HS-27A (cell line): Measurements from ENCODE around the gene DNMT3A.

ENCODE experiments used
- DNase-seq: peaks from one replicate; pipeline ENCODE4 v3.0.0-alpha.2; 2012; ENCODE audit warnings: low read depth, missing footprints

The DNMT3A gene

GRCh38 chr2:25372405-25373268, 30.9 kb upstream of the DNMT3A start:
- no peak for DNase-seq

DNA sequence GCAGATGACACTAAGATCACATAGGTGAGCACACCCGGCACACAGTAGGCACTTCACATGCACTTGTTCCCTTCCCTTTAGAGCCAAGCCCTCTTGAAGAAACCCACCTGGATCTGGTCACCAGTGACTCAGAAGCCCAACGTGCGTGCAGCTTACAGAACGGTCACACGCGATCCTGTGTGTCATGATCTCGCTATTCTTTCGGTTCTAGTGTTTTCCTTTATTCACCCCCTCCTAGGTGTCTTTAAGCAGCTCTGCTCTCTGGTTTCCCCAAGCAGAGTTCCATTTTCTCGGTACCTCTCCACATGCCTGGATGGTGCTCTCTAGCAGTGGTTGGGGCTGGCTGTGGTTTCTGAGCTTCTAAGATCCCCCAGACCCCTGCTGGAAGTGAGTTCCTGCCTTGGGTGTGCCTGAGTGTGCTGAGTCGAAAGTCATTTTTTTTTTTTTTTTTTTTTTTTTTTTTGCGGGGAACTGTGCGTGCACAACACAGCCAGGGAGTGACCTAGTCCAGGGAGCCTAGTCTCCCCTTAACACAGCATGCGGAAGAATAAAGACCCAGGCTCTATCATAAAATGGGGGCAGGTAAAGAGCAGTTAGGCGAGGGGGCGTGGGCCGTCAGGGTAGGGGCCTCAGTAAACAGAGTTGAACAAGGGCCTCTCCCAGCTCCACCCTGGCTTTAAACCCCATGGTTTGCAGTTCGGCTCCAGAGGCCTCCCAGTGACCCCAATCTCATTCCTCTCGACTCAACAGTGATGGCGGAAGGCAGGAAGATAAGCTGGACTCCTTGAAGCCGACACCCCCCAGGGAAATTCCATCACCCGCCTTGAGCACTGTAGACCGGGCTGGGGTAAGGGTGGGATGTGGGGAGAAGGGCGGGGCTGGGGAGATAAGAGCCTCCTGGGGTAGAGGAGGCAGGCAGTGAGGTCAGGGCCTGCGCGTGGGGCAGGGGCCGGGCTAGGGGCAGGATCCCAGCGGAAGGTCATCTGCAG, 29.8 kb upstream of the DNMT3A start:
- no peak for DNase-seq

- no peak for DNase-seq
Measured at GRCh38 chr2:25369876-25370275, 28.2 kb upstream of the DNMT3A start.

GRCh38 chr2:25369439-25369838, 27.7 kb upstream of the DNMT3A start:
- DNase-seq: no peak

GRCh38 chr2:25368660-25369059, 26.9 kb upstream of the DNMT3A start:
- DNase-seq: no peak

GRCh38 chr2:25367296-25367695, 25.6 kb upstream of the DNMT3A start:
- DNase-seq: no peak

GRCh38 chr2:25366629-25367028, 24.9 kb upstream of the DNMT3A start:
- no peak for DNase-seq

DNA sequence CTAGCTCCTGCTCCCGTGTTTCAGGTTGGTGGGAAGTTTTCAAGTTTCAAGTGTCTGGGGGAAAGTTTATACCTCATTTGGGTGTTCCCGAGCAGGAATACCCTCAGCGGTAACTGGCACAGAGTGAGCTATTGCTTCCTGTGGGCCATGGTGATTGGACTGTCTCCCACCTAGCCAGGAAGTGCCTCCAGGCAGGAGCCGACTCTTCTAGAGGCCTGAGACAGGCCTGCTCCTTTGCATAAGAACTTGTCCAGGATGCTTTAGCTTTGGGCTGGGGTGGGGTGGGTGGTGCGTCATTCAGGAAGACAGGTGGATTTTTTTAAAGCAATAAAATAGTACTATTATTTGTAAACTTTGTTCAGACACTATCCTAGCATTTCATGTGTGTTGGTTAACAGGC, 23.5 kb upstream of the DNMT3A start:
- DNase-seq: no peak

GRCh38 chr2:25363733-25364132, 22.0 kb upstream of the DNMT3A start:
- DNase-seq: no peak

GRCh38 chr2:25362434-25363145, 20.9 kb upstream of the DNMT3A start:
- no peak for DNase-seq

DNA sequence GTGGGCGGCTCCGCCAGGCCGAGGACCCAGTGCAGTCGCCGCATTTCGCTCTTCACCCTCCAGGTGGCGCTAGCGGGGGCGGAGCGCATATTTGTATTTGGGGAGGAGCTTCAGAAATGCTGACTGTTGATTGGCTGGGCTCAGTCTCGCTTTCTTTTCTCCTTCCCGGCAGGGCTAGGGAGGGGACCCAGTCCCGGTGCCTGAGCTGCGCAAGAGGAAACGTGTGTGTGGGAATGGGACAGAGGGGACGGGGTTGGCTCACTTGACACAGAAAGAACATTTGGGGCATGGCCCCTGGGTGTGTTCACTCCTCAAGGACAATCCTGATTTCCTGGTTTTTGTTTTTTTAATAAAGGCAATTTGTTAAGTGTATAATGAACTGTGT, 20.3 kb upstream of the DNMT3A start:
- DNase-seq: no peak

DNA sequence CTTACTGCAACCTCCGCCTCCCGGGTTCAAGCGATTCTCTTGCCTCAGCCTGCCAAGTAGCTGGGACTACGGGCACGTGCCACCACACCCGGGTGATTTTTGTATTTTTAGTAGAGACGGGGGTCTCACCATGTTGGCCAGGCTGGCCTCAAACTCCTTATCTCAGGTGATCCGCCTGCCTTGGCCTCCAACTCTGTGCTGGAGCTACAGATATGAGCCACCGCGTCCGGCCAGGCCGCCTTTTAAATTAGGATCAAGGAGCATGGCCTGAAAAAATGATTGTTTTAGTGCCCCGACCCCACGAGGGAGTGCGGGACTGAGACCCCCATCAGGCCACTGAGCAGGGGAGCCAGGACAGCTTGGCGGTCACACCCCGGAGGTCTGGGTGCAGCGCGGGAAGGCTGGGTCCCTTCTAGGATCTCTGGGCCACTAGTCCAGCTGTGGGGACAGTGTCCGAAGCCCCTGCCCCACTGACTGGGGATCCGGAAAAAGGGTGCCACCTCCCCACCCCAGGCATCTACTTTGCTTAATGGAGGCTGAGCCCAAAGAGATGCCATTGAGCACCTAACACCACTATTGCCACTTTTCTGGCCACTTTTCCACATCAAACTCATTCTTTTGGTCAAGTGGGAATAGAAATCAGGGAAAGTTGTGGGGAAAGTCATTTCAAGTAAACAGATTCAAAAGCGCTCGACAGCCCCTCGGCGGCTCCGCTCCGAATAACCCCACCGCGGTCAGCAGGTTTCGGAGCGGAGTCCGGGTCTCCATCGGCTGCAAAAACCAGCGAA, 19.7 kb upstream of the DNMT3A start:
- no peak for DNase-seq

DNA sequence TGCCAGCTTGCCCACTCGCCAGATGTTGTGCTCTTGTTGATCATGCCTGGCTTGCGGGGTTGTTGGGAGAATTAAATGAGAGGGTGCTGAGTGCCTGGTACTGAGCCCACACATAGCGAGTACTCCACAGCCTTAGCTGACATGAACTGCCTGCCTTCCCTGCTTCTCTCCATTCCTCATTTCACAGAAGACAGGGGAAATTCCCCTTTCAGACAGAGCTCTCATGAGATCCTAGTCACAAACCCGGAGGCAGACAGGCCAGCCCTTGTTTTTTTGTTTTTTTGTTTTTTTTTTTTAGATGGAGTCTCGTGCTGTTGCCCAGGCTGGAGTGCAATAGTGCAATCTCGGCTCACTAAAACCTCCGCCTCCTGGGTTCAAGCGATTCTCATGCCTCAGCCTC, 17.1 kb upstream of the DNMT3A start:
- DNase-seq: no peak

DNA sequence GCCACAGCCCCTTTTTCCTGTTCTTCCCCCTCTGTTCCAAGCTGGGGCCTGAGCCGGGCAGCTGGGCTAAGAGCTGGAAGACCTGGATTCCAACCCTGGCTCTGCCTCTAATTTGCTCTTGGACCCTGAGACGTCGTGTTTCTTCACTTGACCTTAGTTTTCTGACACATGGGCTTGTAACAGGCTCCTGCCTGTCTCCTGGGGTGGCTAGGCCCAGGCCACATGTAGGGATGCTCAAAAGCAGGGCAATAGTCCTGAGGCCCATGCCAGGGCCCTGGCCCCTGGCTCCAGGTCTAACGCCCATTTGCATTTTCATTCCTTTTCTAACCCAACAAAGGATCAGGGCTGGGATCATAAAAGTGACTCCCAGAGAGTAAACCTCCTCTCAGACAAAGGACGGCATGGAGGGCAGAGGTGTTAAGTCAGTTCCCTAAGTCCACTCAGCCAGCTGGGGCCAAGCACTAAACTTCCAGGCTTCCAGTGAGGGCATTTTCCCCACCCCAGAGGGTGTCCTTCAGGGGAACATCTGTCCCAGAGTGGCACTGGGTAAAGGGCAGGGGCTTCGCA, 16.6 kb upstream of the DNMT3A start:
- DNase-seq: no peak

- DNase-seq: no peak
Measured at GRCh38 chr2:25356088-25356487, 14.4 kb upstream of the DNMT3A start.

DNA sequence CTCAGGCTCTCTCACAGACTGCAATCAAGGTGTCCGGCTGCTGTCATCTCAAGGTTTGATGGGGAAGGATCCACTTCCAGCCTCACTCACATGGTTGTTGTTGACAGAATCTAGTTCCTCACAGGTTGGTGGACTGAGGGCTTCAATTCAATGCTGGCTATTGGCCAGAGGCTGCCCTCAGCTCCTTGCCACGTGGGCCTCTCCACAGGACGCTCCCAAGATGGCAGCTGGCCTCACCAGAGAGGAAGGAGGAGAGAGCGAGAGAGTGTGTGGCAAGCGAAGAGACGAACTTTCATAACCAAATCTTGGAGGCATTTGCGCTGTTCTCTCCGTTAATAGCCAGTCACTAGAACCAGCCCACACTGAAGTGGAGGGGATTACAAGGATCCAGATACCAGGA, 13.5 kb upstream of the DNMT3A start:
- DNase-seq: no peak

DNA sequence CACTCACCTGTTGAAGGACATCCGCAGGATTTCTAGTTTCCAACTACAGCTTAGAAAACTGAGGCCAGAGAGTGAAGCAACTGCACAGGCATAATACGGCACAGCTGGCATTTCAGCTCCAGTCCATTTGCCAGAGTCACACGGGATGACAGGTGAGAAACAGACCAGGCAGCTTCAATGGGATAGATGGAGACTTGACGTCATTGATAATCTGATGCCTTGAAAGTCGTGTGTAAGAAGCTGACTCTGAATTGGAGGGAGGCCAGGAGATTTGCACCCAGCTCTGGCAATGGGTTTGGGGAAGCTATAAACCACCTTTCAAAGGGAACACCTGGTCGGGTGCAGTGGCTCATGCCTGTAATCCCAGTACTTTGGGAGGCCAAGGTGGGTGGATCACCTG, 12.4 kb upstream of the DNMT3A start:
- no peak for DNase-seq

DNA sequence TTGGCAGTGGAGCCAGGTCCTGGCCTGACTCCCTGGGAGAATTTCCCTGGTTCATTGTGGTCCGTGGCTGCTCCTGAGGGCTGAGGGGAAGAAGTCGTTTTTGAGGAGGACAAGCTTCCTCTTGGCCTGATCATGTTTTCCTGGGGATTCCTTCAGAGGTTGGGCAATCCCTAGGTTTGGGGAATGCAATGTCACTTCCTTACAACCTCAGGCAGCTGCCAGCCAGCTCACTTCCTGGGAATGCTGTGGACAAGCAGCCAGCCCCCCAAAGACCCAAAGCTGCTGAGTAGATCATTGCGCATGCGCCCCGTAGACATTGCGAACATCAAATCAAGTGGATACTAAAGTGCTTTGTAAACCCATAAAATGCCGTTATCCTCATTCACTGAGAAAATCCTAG, 7.7 kb upstream of the DNMT3A start:
- DNase-seq: no peak

DNA sequence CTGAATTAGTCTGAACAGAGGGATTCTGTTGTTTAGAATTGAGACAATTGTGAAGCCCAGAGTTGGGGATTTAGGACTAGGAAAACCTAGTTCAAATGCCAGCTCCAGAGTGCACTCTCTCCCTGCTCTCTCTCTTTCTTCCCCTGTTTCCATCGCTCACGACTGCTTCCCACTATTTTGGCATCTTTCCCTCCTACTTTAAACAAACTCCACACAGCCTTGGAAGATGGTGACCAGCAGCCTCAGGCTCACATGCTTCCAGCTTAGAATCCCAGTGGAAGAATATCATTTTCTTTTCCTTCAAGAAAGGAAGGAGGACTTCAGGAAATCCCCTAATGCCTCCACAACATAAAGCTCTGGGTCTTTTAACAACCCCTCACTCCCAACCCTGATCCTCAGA, 6.1 kb upstream of the DNMT3A start:
- DNase-seq: no peak

- DNase-seq: no peak
Measured at GRCh38 chr2:25347205-25347815, 5.6 kb upstream of the DNMT3A start.
